K562 (cell line): ENCODE data around the gene MTOR. TPM values are rescaled to one million over a fixed set of nuclear protein-coding genes. Genes with fewer than 3 reads are reported as not detected.

Experiments used
- ATAC-seq: fragments of 200-7000 bp; cut with Tn5 transposase; 3 replicates; pipeline ENCODE4 v1.9.1; 2020; ENCODE audit warnings: moderate library complexity
- BruUV-seq: library from RNA; stranded (reverse); fragments of 400-500 nt; replicated peaks from 2 replicates; lab custom pipeline; 2021; lab: Mats Ljungman, UMichigan
- CTCF ChIA-PET: fragments of 300-600 bp; formaldehyde crosslinking; extraction: SDS; loops from one replicate; lab custom pipeline; 2021; ENCODE audit warnings: low intra/inter-chr PET ratio; lab: Yijun Ruan, JAX
- POLR2A ChIA-PET: fragments of 300-600, 350-650 bp; sonication (Branson Sonifier 250); formaldehyde crosslinking; extraction: SDS; loops from one replicate; lab custom pipeline; 2021; ENCODE audit warnings: antibody characterized with exemption, inconsistent platforms; lab: Yijun Ruan, JAX
- DNase-seq, 4 experiments: peaks; one replicate each; pipeline versions ENCODE4 v3.0.0 to v3.0.0-alpha.2; 2011 to 2018; ENCODE audit warnings: low spot score in 3 of 4, mixed read lengths in 3 of 4; ENCODE audit errors: extremely low read depth in 1 of 4
- FAIRE-seq: peaks from 2 replicates; lab custom pipeline; 2011; peaks lifted over from hg19 to GRCh38; lab: Jason Lieb, UNC
- H2AFZ ChIP-seq: 2 replicates; pipeline ENCODE4 v1.6.0; 2011; ENCODE audit warnings: low read depth, low read length, control low read depth, inconsistent platforms
- H3K27ac ChIP-seq: fragments of 200-600 bp; 3 replicates; pipeline ENCODE4 v1.8.0; 2011; ENCODE audit warnings: low read depth, mild to moderate bottlenecking, control low read depth, inconsistent platforms, low read length, moderate library complexity, mixed read lengths; ENCODE audit errors: extremely low read depth
- H3K27me3 ChIP-seq, 2 experiments: fragments of 300-600 bp in 1 of 2; 2 replicates in 1 of 2; 3 replicates in 1 of 2; pipeline versions ENCODE4 v1.6.0 to v1.8.0; 2011; ENCODE audit warnings: inconsistent platforms in 2 of 2, low read length in 2 of 2, mild to moderate bottlenecking in 1 of 2, mixed read lengths in 1 of 2, moderate library complexity in 1 of 2; ENCODE audit not compliant: control insufficient read depth in 2 of 2, insufficient read depth in 2 of 2
- H3K36me3 ChIP-seq: fragments of 300-600 bp; 3 replicates; pipeline ENCODE4 v1.8.0; 2011; ENCODE audit warnings: mild to moderate bottlenecking, low read length, inconsistent platforms; ENCODE audit not compliant: control insufficient read depth, insufficient read depth
- H3K4me1 ChIP-seq, 2 experiments: fragments of 200-600 bp in 1 of 2; replicated peaks in 1 of 2; 2 replicates in 1 of 2; 3 replicates in 1 of 2; pipeline versions ENCODE4 v1.5.1 to v1.8.0; 2011; ENCODE audit warnings: inconsistent platforms in 2 of 2, low read length in 2 of 2, mild to moderate bottlenecking in 1 of 2, mixed read lengths in 1 of 2, moderate library complexity in 1 of 2; ENCODE audit not compliant: control insufficient read depth in 2 of 2, insufficient read depth in 2 of 2
- H3K4me2 ChIP-seq: 2 replicates; pipeline ENCODE4 v1.6.1; 2011; ENCODE audit warnings: low read length, control low read depth, inconsistent platforms, mixed read lengths; ENCODE audit not compliant: insufficient read depth
- H3K4me3 ChIP-seq: fragments of 200-600 bp; sonication (generic), shearing (Covaris generic); 2 replicates; pipeline ENCODE4 v1.5.1; 2016; ENCODE audit warnings: control low read depth, inconsistent platforms
- H3K79me2 ChIP-seq: fragments of 200-600 bp; 3 replicates; pipeline ENCODE4 v1.8.0; 2011; ENCODE audit warnings: low read length, inconsistent platforms; ENCODE audit not compliant: control insufficient read depth, insufficient read depth
- H3K9ac ChIP-seq, 2 experiments: 2 replicates each; pipeline versions ENCODE4 v1.6.0 to v1.6.1; 2011; ENCODE audit warnings: low read depth in 2 of 2, low read length in 2 of 2, control low read depth in 1 of 2, inconsistent platforms in 1 of 2, mild to moderate bottlenecking in 1 of 2, mixed read lengths in 1 of 2; ENCODE audit not compliant: insufficient read depth in 1 of 2
- H3K9me1 ChIP-seq: one replicate; pipeline ENCODE4 v1.6.0; 2011; ENCODE audit warnings: inconsistent platforms, mild to moderate bottlenecking, low read length, moderate library complexity; ENCODE audit not compliant: control insufficient read depth, insufficient read depth
- H3K9me3 ChIP-seq: replicated peaks from 2 replicates; pipeline ENCODE4 v1.5.1; 2011; ENCODE audit warnings: low read depth, low read length, inconsistent platforms; ENCODE audit not compliant: control insufficient read depth, insufficient read depth
- H4K20me1 ChIP-seq: replicated peaks from 2 replicates; pipeline ENCODE4 v1.6.1; 2011; ENCODE audit warnings: low read length, inconsistent platforms, mixed read lengths; ENCODE audit not compliant: control insufficient read depth, insufficient read depth
- CXXC5 ChIP-seq: fragments of 250-450 bp; sonication (Bioruptor Pico); IDR thresholded peaks from 2 replicates; pipeline ENCODE4 v1.8.0; 2022; ENCODE audit warnings: inconsistent platforms, mild to moderate bottlenecking, moderate library complexity
- HES1 ChIP-seq: fragments of 450-650 bp; IDR thresholded peaks from 2 replicates; pipeline ENCODE4 v1.6.1; 2016; ENCODE audit warnings: low read depth, mild to moderate bottlenecking, moderate library complexity
- HNRNPUL1 ChIP-seq: fragments of 200-400 bp; formaldehyde crosslinking; IDR thresholded peaks from 2 replicates; pipeline ENCODE4 v1.6.1; 2017; ENCODE audit warnings: low read length
- KAT7 ChIP-seq: sonication (generic); formaldehyde crosslinking; IDR thresholded peaks from 2 replicates; pipeline ENCODE4 v1.8.0; 2022; ENCODE audit warnings: missing genetic modification reagents, mild to moderate bottlenecking, borderline replicate concordance
- KDM4B ChIP-seq, 2 experiments: fragments of 450-650 bp in 1 of 2; sonication (generic) in 1 of 2; IDR thresholded peaks; 2 replicates each; pipeline ENCODE4 v1.6.1; 2016 to 2017; ENCODE audit warnings: borderline replicate concordance in 2 of 2, antibody characterized with exemption in 1 of 2, low read depth in 1 of 2, mild to moderate bottlenecking in 1 of 2
- NBN ChIP-seq: fragments of 450-650 bp; IDR thresholded peaks from 2 replicates; pipeline ENCODE4 v1.6.1; 2016; ENCODE audit warnings: low read depth, mild to moderate bottlenecking
- NELFE ChIP-seq: IDR thresholded peaks from 2 replicates; pipeline ENCODE4 v1.6.1; 2011; ENCODE audit warnings: mild to moderate bottlenecking; ENCODE audit not compliant: insufficient read depth, insufficient read length
- SMAD2 ChIP-seq: fragments of 150-350 bp; IDR thresholded peaks from 2 replicates; pipeline ENCODE4 v1.6.1; 2014; ENCODE audit warnings: low read depth, mild to moderate bottlenecking, low read length
- SMARCB1 ChIP-seq: IDR thresholded peaks from 2 replicates; pipeline ENCODE4 v1.6.1; 2011; ENCODE audit warnings: improper control_type of control experiment, low read depth; ENCODE audit not compliant: insufficient read length
- SOX6 ChIP-seq: fragments of 450-650 bp; IDR thresholded peaks from 2 replicates; pipeline ENCODE4 v1.6.1; 2014; ENCODE audit warnings: mild to moderate bottlenecking
- ZMIZ1 ChIP-seq, 2 experiments: fragments of 150-350 bp in 1 of 2; IDR thresholded peaks; 2 replicates each; pipeline ENCODE4 v1.6.1; 2012 to 2016; ENCODE audit warnings: low read depth in 2 of 2, low read length in 2 of 2, mild to moderate bottlenecking in 1 of 2, moderate library complexity in 1 of 2
- ZNF445 ChIP-seq: fragments of 250-450 bp; sonication (Bioruptor Pico); IDR thresholded peaks from 2 replicates; pipeline ENCODE4 v1.4.0; 2020; ENCODE audit warnings: low read depth, mild to moderate bottlenecking, moderate library complexity
- ZNF561 ChIP-seq: fragments of 450-650 bp; formaldehyde crosslinking; conservative IDR thresholded peaks from 2 replicates; pipeline ENCODE4 v1.4.0; 2020; ENCODE audit warnings: mild to moderate bottlenecking, moderate library complexity
- ZNF586 ChIP-seq: fragments of 450-650 bp; formaldehyde crosslinking; conservative IDR thresholded peaks from 2 replicates; pipeline ENCODE4 v1.4.0; 2020; ENCODE audit warnings: mild to moderate bottlenecking, moderate library complexity
- ZNF778 ChIP-seq: fragments of 450-650 bp; formaldehyde crosslinking; IDR thresholded peaks from 2 replicates; pipeline ENCODE4 v1.4.0; 2020; ENCODE audit warnings: mild to moderate bottlenecking, moderate library complexity
- WGBS: fragments of 100-300 bp; shearing (Covaris generic); methylation state at CpG from one replicate; pipeline ENCODE4 v1.1.6; 2016; ENCODE audit warnings: low coverage, mixed read lengths; ENCODE audit not compliant: insufficient coverage; ENCODE audit errors: missing lambda C conversion rate; 5-methylcytosine and 5-hydroxymethylcytosine counted together
- in situ Hi-C: fragments of 300-500 bp; cut with MboI; formaldehyde crosslinking; loops from 4 replicates; pipeline ENCODE4 v1.15.0; 2018; ENCODE audit warnings: inconsistent platforms, mixed read lengths
- intact Hi-C: fragments of 100-400 bp; cut with micrococcal nuclease; formaldehyde crosslinking; loops from 2 replicates; pipeline ENCODE4 v1.14.2; 2022
- polyA plus RNA-seq, 8 experiments: library from polyadenylated mRNA; depleted of rRNA in 4 of 8; stranded (reverse) in 5 of 8; unstranded in 3 of 8; fragments of >200 nt; fragmentation: Nextera tagmentation in 2 of 8; fragmentation: Illumina TruSeq in 1 of 8; extraction: Ambion mirVana in 2 of 8; extraction: Trizol in 1 of 8; gene quantifications; 2 replicates each; pipeline versions ENCODE4 v1.2.1 to v1.2.3, GENCODE V29; 2011 to 2014; ENCODE audit warnings: inconsistent platforms in 1 of 8, missing spikeins in 1 of 8
- total RNA-seq, 7 experiments: library from RNA; depleted of rRNA in 6 of 7; stranded (reverse); fragments of >200 nt in 6 of 7; fragmentation: Illumina TruSeq in 2 of 7; extraction: Trizol in 2 of 7; gene quantifications; 2 replicates each; pipeline versions ENCODE4 v1.2.1 to v1.2.3, GENCODE V29; 2011 to 2021; ENCODE audit warnings: low replicate concordance in 1 of 7
- TF ChIP-seq, protein P1 (sequence below), 2 experiments: fragments of 450-650 bp in 1 of 2; sonication (generic) in 1 of 2; formaldehyde crosslinking; conservative IDR thresholded peaks; 2 replicates each; pipeline versions ENCODE4 v1.4.0 to v1.8.1; 2020 to 2022; ENCODE audit warnings: mild to moderate bottlenecking in 1 of 2, missing genetic modification reagents in 1 of 2

MTOR gene
- total and polyA plus RNA-seq, 9 of the 15 experiments (the other 6 are each of a cell fraction or from before 2014, with no cell fraction given), result 11.4 to 71.4 (median 52.2) TPM

- FAIRE-seq (peak; percentile 64), DNase-seq (peak in 1 of 4 experiments; percentile 52), ATAC-seq (peak; percentile 50; the same call in 1 of the 3 replicates)
- H3K4me3 ChIP-seq, result no peak overlapping the region
- H3K36me3 ChIP-seq, result peaks cover 64% of the 10 kb centered on the region
- no peak overlapping the region; a peak in 1 of 4 replicates for H3K9ac ChIP-seq
- no peaks in the 10 kb centered on the region for H3K9me3 ChIP-seq
- intact Hi-C loops, result no loop called here
- in situ Hi-C loops, result no loop called here
- ChIA-PET POLR2A (interaction anchor here (0.6 to 3.9 kb wide), 5 partner anchors 8 to 212 kb away, joined by 3 to 18 read pairs (median 3); partner anchors contain the start of genes ANGPTL7 and EXOSC10), CTCF (no interaction called here)
- no peak overlapping the region for H3K27ac ChIP-seq
- H4K20me1 ChIP-seq, result no peaks in the 10 kb centered on the region; the same call in 1 of the 2 replicates
- no peak overlapping the region for H3K4me2 ChIP-seq
- no peak overlapping the region for H2AFZ ChIP-seq
- H3K27me3 ChIP-seq, result no peaks in the 10 kb centered on the region
- WGBS, result 57% methylated on average over 7 of the region's 7 CpGs
- BruUV-seq, result no TSS peak
- H3K79me2 ChIP-seq, result no peaks in the 10 kb centered on the region
- peaks cover 0 to 13% of the 10 kb centered on the region in 2 experiments; a peak in 4 of 5 replicates for H3K4me1 ChIP-seq
- H3K9me1 ChIP-seq, result no peaks in the 10 kb centered on the region
- TF ChIP-seq ZNF778 (CRISPR knock-in tag), result no peak
- TF ChIP-seq ZMIZ1 (IDR thresholded peaks at IDR 0.05; ENCODE audit: low read depth in 2 of 2, low read length in 2 of 2), result no peak
- peak; percentile 85 for TF ChIP-seq HES1
- no peak for TF ChIP-seq SMARCB1
- TF ChIP-seq KDM4B (IDR thresholded peaks at IDR 0.05; ENCODE audit: borderline replicate concordance in 2 of 2, low read depth in 1 of 2), result peak in 1 of 2 experiments; percentile 90; a peak in 1 of 4 replicates
- no peak for TF ChIP-seq ZNF561 (CRISPR knock-in tag)
- no peak for TF ChIP-seq ZNF586 (CRISPR knock-in tag)
- peak; percentile 95 for TF ChIP-seq SOX6
- TF ChIP-seq, protein P1, sequence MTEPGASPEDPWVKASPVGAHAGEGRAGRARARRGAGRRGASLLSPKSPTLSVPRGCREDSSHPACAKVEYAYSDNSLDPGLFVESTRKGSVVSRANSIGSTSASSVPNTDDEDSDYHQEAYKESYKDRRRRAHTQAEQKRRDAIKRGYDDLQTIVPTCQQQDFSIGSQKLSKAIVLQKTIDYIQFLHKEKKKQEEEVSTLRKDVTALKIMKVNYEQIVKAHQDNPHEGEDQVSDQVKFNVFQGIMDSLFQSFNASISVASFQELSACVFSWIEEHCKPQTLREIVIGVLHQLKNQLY (CRISPR knock-in tag; conservative IDR thresholded peaks at IDR 0.05), result no peak
- TF ChIP-seq NBN, result no peak
- TF ChIP-seq HNRNPUL1, result no peak
- TF ChIP-seq KAT7, result no peak
- TF ChIP-seq SMAD2, result no peak
- TF ChIP-seq ZNF445, result no peak
- no peak for TF ChIP-seq NELFE
- TF ChIP-seq CXXC5, result peak; percentile 66
Observed at GRCh38 chr1:11178021-11179015, 84.0 kb downstream of the MTOR start.
